LNCaP clone FGC (cell line): Measurements from ENCODE around the gene ELF5.

Source experiments
- DNase-seq: peaks from one replicate; pipeline ENCODE4 v3.0.0-alpha.2; 2011; ENCODE audit warnings: low read depth
- H3K4me3 ChIP-seq: 2 replicates; pipeline ENCODE4 v1.5.1; 2011; ENCODE audit warnings: mild to moderate bottlenecking, low read depth, low read length, control low read depth
- CTCF ChIP-seq: IDR thresholded peaks from 2 replicates; pipeline ENCODE4 v1.5.1; 2012; ENCODE audit warnings: mild to moderate bottlenecking; ENCODE audit not compliant: control insufficient read depth, insufficient read depth; ENCODE audit errors: extremely low read depth

Gene ELF5

DNA sequence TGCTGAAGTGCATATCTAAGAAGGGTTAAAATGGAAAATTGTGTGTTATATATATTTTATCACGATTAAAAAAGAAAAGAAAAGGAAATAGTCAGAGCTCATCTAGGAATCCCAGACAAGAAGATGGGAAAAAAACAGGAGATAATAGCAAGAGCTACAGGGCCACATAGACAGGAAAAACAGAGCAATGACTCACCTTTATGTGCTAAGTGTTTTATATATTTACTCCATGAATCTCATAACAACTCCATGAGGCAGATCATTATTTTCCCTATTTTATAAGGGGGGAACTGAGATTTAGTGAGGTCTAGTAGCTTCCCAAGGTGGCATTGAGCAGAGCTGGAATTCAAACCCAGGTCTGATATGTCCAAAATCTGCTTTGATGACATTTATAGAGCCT, 18.1 kb upstream of the ELF5 start:
- DNase-seq: no peak
- TF ChIP-seq CTCF: no peak
- H3K4me3 ChIP-seq: no peak overlapping the region

DNA sequence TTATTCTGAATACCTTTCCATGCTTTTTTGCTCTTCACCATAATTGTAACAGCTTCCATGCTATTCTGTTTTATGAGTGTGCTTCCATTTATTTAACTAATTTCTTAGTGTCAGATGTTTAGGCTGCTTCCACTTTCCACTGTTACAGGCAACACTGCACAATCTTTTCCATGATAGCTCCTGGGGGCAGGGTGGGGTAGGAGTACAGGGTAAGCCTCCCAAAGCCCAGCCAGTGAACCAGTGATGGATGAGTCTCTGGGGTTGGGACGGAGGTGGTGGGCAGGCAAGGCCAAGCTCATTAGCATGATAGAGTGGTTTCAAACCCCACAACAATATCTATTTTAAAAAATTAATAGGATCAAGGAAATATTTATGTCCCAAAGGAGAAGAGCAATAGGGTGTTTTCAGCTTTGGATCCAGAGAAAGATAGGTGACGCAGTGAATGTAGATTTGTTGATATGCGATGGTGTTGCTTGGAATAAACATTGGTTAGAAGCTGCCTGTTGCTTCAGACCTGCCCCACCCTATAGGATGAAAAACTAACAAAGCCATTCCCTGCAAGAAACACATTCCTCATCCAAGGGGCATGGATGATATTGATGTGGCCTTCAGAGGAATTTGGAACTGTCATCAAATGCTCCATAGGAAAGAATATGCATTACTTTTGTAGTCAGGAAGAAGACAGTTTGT, 17.1 kb upstream of the ELF5 start:
- TF ChIP-seq CTCF: no peak
- no peak for DNase-seq
- H3K4me3 ChIP-seq: no peak overlapping the region

GRCh38 chr11:34529643-34530042, 16.0 kb upstream of the ELF5 start:
- no peak for TF ChIP-seq CTCF
- H3K4me3 ChIP-seq: no peak overlapping the region
- DNase-seq: no peak

GRCh38 chr11:34528072-34528471, 14.5 kb upstream of the ELF5 start:
- no peak overlapping the region for H3K4me3 ChIP-seq
- TF ChIP-seq CTCF: no peak
- DNase-seq: no peak

- no peak for DNase-seq
- TF ChIP-seq CTCF: no peak
- no peak overlapping the region for H3K4me3 ChIP-seq
Observed at GRCh38 chr11:34525888-34526657, 12.5 kb upstream of the ELF5 start.

- TF ChIP-seq CTCF: no peak
- no peak for DNase-seq
- no peak overlapping the region for H3K4me3 ChIP-seq
Observed at GRCh38 chr11:34525098-34525497, 11.5 kb upstream of the ELF5 start.
